Kidney glomerular epithelial cell (primary cell): ENCODE results near the gene PLCXD3.

Experiments
- DNase-seq: peaks from one replicate; lab custom pipeline; 2025; lab: John Stamatoyannopoulos, UW

The PLCXD3 gene

GRCh38 chr5:41286165-41286564, 224.2 kb downstream of the PLCXD3 start:
- DNase-seq: no peak

GRCh38 chr5:41284938-41285337, 225.5 kb downstream of the PLCXD3 start:
- DNase-seq: no peak

GRCh38 chr5:41281215-41281810, 229.1 kb downstream of the PLCXD3 start:
- no peak for DNase-seq

GRCh38 chr5:41279040-41279439, 231.4 kb downstream of the PLCXD3 start:
- no peak for DNase-seq

GRCh38 chr5:41277476-41278245, 232.7 kb downstream of the PLCXD3 start:
- DNase-seq: peak; percentile 46

- no peak for DNase-seq
Observed at GRCh38 chr5:41275813-41276512, 234.4 kb downstream of the PLCXD3 start.

GRCh38 chr5:41270423-41271251, 239.8 kb downstream of the PLCXD3 start:
- peak; percentile 26 for DNase-seq

- DNase-seq: no peak
Observed at GRCh38 chr5:41268894-41269293, 241.5 kb downstream of the PLCXD3 start.

- no peak for DNase-seq
Observed at GRCh38 chr5:41266377-41266776, 244.0 kb downstream of the PLCXD3 start.

GRCh38 chr5:41264019-41264418, 246.4 kb downstream of the PLCXD3 start:
- no peak for DNase-seq

GRCh38 chr5:41263335-41263734, 247.1 kb downstream of the PLCXD3 start:
- no peak for DNase-seq
